Activated CD8-positive, alpha-beta memory T cell treated with anti-CD3 and anti-CD28 coated beads, Interleukin-2, amount 10 ng/mL, durations not matched to agents 7 days and 5 days (primary cell): ENCODE data around the gene CETP. TPM values are rescaled to one million over a fixed set of nuclear protein-coding genes. Genes with fewer than 3 reads are reported as not detected.
"Not testable (repeated sequence)": the region's sequence is repeated elsewhere in the genome, so short reads cannot be mapped to it uniquely, and the experiment has no call there.

Experiments used
- ATAC-seq: fragments of 150-1000 bp; cut with Tn5 transposase; one replicate; pipeline ENCODE4 v1.10.0; 2021; ENCODE audit warnings: moderate library complexity
- CTCF ChIA-PET: fragments of 350-600 bp; sonication (Branson Sonifier 250); formaldehyde crosslinking; loops from one replicate; lab custom pipeline; 2021; ENCODE audit warnings: antibody characterized with exemption; lab: Charles Lee
- DNase-seq: peaks from one replicate; pipeline ENCODE4 v3.0.0-alpha.2; 2020
- H3K27ac Mint-ChIP-seq: one replicate; pipeline ENCODE4 v1.8.0; 2021; ENCODE audit warnings: mild to moderate bottlenecking, mixed read lengths
- H3K27me3 Mint-ChIP-seq: one replicate; pipeline ENCODE4 v1.8.0; 2021; ENCODE audit warnings: mixed read lengths
- H3K36me3 Mint-ChIP-seq: one replicate; pipeline ENCODE4 v1.8.0; 2021; ENCODE audit warnings: mild to moderate bottlenecking, mixed read lengths
- H3K4me1 Mint-ChIP-seq: one replicate; pipeline ENCODE4 v1.8.0; 2021; ENCODE audit warnings: mixed read lengths
- H3K4me3 Mint-ChIP-seq: one replicate; pipeline ENCODE4 v1.8.0; 2021; ENCODE audit warnings: mild to moderate bottlenecking, moderate library complexity, mixed read lengths
- H3K9me3 Mint-ChIP-seq: one replicate; pipeline ENCODE4 v1.8.0; 2022; ENCODE audit warnings: low read depth, mixed read lengths
- total RNA-seq, 2 experiments: library from RNA; stranded (reverse); gene quantifications; one replicate each; pipeline ENCODE4 v1.2.3, GENCODE V29; 2021

Gene CETP
- total RNA-seq, 2 experiments from 2014 or later, result not detected

DNA sequence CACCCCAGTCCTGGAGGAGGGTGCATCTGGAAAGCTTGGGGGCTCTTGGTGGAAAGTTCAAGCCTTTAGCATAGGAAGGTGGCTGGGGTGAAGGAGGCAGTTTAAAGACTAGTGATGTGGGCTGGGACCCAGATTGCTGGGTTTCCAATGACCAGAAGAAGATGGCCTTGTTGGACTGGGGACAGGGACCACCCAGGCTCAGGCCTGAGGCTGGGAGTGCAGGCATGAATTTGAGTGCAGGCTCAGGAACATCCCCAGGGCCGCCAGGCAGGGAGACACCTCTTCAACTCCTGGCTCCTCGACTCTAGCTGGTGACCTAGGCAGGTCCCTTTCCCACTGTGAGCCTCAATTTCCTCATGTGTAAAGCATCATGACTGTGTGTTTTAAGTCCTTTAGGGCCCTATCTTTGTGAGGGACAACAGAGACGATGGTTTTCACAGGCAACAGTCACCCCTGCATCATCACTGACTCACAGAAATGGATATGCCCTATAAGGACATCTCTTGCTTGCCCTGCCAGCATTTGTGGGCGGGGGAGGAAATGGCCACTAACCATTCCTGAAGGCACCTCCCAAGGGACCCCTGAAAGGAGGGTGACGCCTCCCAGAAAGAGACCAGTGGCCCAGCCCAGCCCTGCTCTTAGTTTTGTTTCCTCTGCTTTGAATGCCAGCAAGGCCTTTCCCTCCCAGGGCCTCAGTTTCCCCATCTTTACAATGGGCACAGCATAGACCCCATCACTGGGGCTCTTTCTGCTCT is 38.7 kb downstream of the CETP start:
- CTCF ChIA-PET, result interaction anchor here (0.6 to 3.0 kb wide), 6 partner anchors 8 to 44 kb away, joined by 3 to 14 read pairs (median 4); partner anchors contain the start of gene NLRC5
- ATAC-seq (peak; percentile 63), DNase-seq (peak; percentile 80)
- Mint-ChIP-seq H3K27ac (peak overlapping the region; percentile 95), H3K9me3 (no peaks in the 10 kb centered on the region), H3K4me3 (peak overlapping the region; percentile 51), H3K27me3 (no peaks in the 10 kb centered on the region), H3K36me3 (peaks cover 45% of the 10 kb centered on the region), H3K4me1 (peaks cover 91% of the 10 kb centered on the region)

GRCh38 chr16:57001026-57001679 is 39.4 kb downstream of the CETP start:
- H3K9me3 Mint-ChIP-seq, result no peaks in the 10 kb centered on the region
- peak overlapping the region; percentile 23 for H3K4me3 Mint-ChIP-seq
- peaks cover 42% of the 10 kb centered on the region for H3K36me3 Mint-ChIP-seq
- no peak for DNase-seq
- CTCF ChIA-PET, result interaction anchor here (1.6 kb wide), 1 partner anchor 9 kb away, joined by 3 read pairs; no protein-coding TSS in a partner anchor
- H3K27ac Mint-ChIP-seq, result peak overlapping the region; percentile 95
- no peak for ATAC-seq
- H3K27me3 Mint-ChIP-seq, result no peaks in the 10 kb centered on the region
- peaks cover 90% of the 10 kb centered on the region for H3K4me1 Mint-ChIP-seq

DNA sequence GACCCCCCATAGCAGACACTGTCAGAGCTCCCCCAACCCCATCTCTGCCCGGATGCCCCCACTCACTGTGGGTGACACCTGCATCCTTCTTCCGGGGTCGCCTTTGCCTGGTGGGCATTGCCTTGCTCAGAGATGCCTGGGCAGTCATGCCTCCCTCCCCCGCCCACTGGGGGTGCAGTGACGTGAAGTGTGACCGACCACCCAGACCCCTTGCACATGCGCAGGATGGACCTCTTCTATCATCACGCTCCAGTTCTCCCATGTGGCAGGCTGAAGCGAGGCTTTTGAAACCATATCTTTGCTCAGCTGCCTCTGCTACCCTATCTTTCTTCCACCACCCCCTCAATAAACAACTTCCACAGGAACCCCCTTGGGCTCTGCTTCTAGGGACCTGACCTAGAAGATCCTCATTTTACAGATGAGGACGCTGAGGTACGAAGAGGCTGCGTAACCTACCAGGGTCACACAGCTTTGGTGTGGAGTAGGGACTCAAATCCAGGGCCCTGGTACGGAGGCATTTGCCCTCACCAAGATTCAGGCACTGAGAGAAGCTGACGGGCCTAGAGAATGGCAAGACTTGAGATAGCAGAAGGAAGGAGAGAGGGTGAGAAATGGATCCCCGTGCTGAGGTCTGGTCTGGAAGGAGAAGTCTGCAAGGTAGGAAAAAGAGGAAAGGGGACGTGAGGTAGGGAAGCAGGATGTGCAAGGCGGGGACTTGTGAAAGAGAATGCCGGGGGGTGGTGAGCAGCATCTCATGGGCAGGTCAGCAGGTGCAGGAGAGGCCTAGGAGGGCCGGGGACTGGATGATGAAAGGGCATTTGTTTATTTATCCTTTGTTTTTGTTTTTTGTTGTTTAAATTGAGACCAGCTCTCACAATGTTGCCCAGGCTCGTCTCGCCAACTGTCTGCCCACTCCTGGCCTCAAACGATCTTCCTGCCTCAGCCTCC is 42.0 kb downstream of the CETP start:
- CTCF ChIA-PET, result interaction anchor here (0.7 to 3.1 kb wide), 5 partner anchors 8 to 38 kb away, joined by 3 to 12 read pairs (median 7); partner anchors contain the start of gene NLRC5
- DNase-seq (no peak), ATAC-seq (no peak)
- peaks cover 41% of the 10 kb centered on the region for H3K36me3 Mint-ChIP-seq
- peak overlapping the region; percentile 79 for H3K27ac Mint-ChIP-seq
- H3K4me3 Mint-ChIP-seq, result peak overlapping the region; percentile 31
- H3K27me3 Mint-ChIP-seq, result no peaks in the 10 kb centered on the region
- peaks cover 82% of the 10 kb centered on the region for H3K4me1 Mint-ChIP-seq
- H3K9me3 Mint-ChIP-seq, result no peaks in the 10 kb centered on the region

DNA sequence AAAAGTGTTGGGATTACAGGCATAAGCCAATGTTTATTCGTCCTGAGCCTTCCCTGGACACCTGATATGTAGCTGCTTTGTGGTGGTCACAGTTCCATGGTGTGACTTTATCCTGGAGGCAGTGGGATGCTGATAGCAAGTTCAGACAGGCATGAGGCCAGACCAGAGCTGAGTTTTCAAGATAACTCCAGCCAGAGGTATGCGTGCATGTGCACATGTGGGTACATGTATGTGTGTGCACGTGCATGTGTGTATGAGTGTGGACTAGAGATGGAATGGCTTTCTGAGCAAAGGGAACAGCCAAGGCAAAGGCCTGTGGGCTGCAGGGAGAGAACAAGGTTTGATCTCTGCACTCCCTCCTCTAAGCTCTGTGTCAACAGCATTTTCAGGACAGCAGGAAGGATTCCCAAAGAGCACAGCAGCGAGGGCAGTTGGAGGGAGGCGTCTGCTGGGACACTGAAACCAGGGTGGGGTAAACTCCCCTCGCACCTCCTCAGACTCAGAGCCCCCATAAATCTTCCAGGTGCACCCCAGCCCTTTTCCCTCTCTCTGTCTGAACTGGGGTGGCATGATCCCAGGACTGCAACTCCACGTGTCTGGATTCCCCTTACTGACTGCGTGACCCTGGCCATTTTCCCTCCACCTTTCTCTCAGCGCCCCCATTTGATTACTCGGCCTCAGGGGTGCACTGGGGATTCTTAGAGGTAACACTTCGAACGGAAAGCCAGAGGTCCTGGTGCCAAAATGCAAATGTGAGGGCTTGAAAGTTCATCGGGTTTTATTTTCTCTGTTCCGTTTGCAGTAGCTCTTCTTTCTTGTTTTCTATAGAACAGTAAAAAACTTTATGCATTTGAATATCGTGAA is 42.9 kb downstream of the CETP start:
- Mint-ChIP-seq H3K4me3 (peak overlapping the region; percentile 31), H3K9me3 (no peaks in the 10 kb centered on the region), H3K36me3 (peaks cover 41% of the 10 kb centered on the region), H3K27ac (peak overlapping the region; percentile 79), H3K4me1 (peaks cover 82% of the 10 kb centered on the region), H3K27me3 (no peaks in the 10 kb centered on the region)
- CTCF ChIA-PET, result interaction anchor here (0.7 to 3.1 kb wide), 7 partner anchors 9 to 41 kb away, joined by 3 to 12 read pairs (median 4); partner anchors contain the start of gene NLRC5
- ATAC-seq (no peak), DNase-seq (no peak)

- CTCF ChIA-PET, result interaction anchor here (0.9 to 3.1 kb wide), 5 partner anchors 10 to 41 kb away, joined by 3 to 12 read pairs (median 7); partner anchors contain the start of gene NLRC5
Observed at GRCh38 chr16:57005597-57005996, 43.8 kb downstream of the CETP start.

GRCh38 chr16:57007050-57007449 is 45.3 kb downstream of the CETP start:
- Mint-ChIP-seq H3K4me1 (peaks cover 81% of the 10 kb centered on the region), H3K9me3 (no peaks in the 10 kb centered on the region), H3K27me3 (no peaks in the 10 kb centered on the region), H3K27ac (peak overlapping the region; percentile 71), H3K4me3 (no peak overlapping the region), H3K36me3 (peaks cover 42% of the 10 kb centered on the region)
- no peak for DNase-seq
- CTCF ChIA-PET, result interaction anchor here (1.0 to 2.0 kb wide), 6 partner anchors 11 to 77 kb away, joined by 3 to 10 read pairs (median 4); partner anchors contain the start of gene NLRC5
- no peak for ATAC-seq

More at GRCh38 chr16:57005597-57005996, 43.8 kb downstream of the CETP start:
- not testable (repeated sequence) for H3K4me3 Mint-ChIP-seq, H3K27me3 Mint-ChIP-seq, ATAC-seq, H3K9me3 Mint-ChIP-seq, DNase-seq
- Mint-ChIP-seq H3K4me1 (peaks cover 80% of the 10 kb centered on the region), H3K36me3 (peaks cover 47% of the 10 kb centered on the region), H3K27ac (peak overlapping the region; percentile 63)

GRCh38 chr16:57007530-57007929 is 45.8 kb downstream of the CETP start:
- no peak overlapping the region for H3K4me3 Mint-ChIP-seq
- H3K36me3 Mint-ChIP-seq, result peaks cover 40% of the 10 kb centered on the region
- H3K27ac Mint-ChIP-seq, result peak overlapping the region; percentile 57
- peaks cover 83% of the 10 kb centered on the region for H3K4me1 Mint-ChIP-seq
- DNase-seq, result no peak
- no peak for ATAC-seq
- CTCF ChIA-PET, result interaction anchor here (1.0 to 2.0 kb wide), 6 partner anchors 12 to 77 kb away, joined by 3 to 10 read pairs (median 4); partner anchors contain the start of gene NLRC5
- H3K9me3 Mint-ChIP-seq, result no peaks in the 10 kb centered on the region
- H3K27me3 Mint-ChIP-seq, result no peaks in the 10 kb centered on the region

GRCh38 chr16:57008440-57008839 is 46.7 kb downstream of the CETP start:
- CTCF ChIA-PET, result interaction anchor here (1.6 to 2.0 kb wide), 4 partner anchors 13 to 33 kb away, joined by 4 to 10 read pairs (median 6); no protein-coding TSS in a partner anchor
- no peaks in the 10 kb centered on the region for H3K9me3 Mint-ChIP-seq
- no peaks in the 10 kb centered on the region for H3K27me3 Mint-ChIP-seq
- H3K36me3 Mint-ChIP-seq, result peaks cover 39% of the 10 kb centered on the region
- peak overlapping the region; percentile 72 for H3K27ac Mint-ChIP-seq
- DNase-seq (no peak), ATAC-seq (no peak)
- H3K4me1 Mint-ChIP-seq, result peaks cover 84% of the 10 kb centered on the region
- no peak overlapping the region for H3K4me3 Mint-ChIP-seq

- ATAC-seq, result peak; percentile 35
- Mint-ChIP-seq H3K27ac (peak overlapping the region; percentile 89), H3K36me3 (peaks cover 29% of the 10 kb centered on the region), H3K4me3 (peak overlapping the region; percentile 32), H3K4me1 (peaks cover 83% of the 10 kb centered on the region), H3K9me3 (no peaks in the 10 kb centered on the region), H3K27me3 (no peaks in the 10 kb centered on the region)
- DNase-seq, result no peak
- CTCF ChIA-PET, result interaction anchor here (0.7 to 2.5 kb wide), 9 partner anchors 13 to 75 kb away, joined by 3 to 11 read pairs (median 5); partner anchors contain the start of gene NLRC5
Observed at GRCh38 chr16:57009643-57010170, 48.0 kb downstream of the CETP start.

- H3K27me3 Mint-ChIP-seq, result no peaks in the 10 kb centered on the region
- H3K4me1 Mint-ChIP-seq, result peaks cover 77% of the 10 kb centered on the region
- H3K4me3 Mint-ChIP-seq, result peak overlapping the region; percentile 40
- H3K9me3 Mint-ChIP-seq, result no peaks in the 10 kb centered on the region
- peaks cover 24% of the 10 kb centered on the region for H3K36me3 Mint-ChIP-seq
- ATAC-seq (no peak), DNase-seq (no peak)
- H3K27ac Mint-ChIP-seq, result peak overlapping the region; percentile 89
- CTCF ChIA-PET, result interaction anchor here (1.0 to 2.2 kb wide), 3 partner anchors 13 to 29 kb away, joined by 4 to 7 read pairs (median 6); partner anchors contain the start of gene NLRC5
Observed at GRCh38 chr16:57012353-57012752, 50.6 kb downstream of the CETP start.

GRCh38 chr16:57013229-57013628 is 51.5 kb downstream of the CETP start:
- H3K27ac Mint-ChIP-seq, result peak overlapping the region; percentile 81
- H3K36me3 Mint-ChIP-seq, result peaks cover 32% of the 10 kb centered on the region
- no peak for ATAC-seq

More at GRCh38 chr16:57013229-57013628, 51.5 kb downstream of the CETP start:
- no peak for DNase-seq
- peak overlapping the region; percentile 63 for H3K4me3 Mint-ChIP-seq
- H3K9me3 Mint-ChIP-seq, result no peaks in the 10 kb centered on the region
- H3K4me1 Mint-ChIP-seq, result peaks cover 78% of the 10 kb centered on the region
- H3K27me3 Mint-ChIP-seq, result no peaks in the 10 kb centered on the region
- CTCF ChIA-PET, result interaction anchor here (0.8 to 2.2 kb wide), 3 partner anchors 9 to 28 kb away, joined by 3 to 7 read pairs (median 6); partner anchors contain the start of gene NLRC5
